Keratinocyte (primary cell): Measurements from ENCODE around the gene RIPOR2. TPM values are rescaled to one million over a fixed set of nuclear protein-coding genes. Genes with fewer than 3 reads are reported as not detected.

Experiments
- DNase-seq: peaks from one replicate; pipeline ENCODE4 v3.0.0-alpha.2; 2011; ENCODE audit warnings: low read depth, missing footprints, low spot score
- FAIRE-seq: peaks from 2 replicates; lab custom pipeline; 2011; peaks lifted over from hg19 to GRCh38; lab: Jason Lieb, UNC
- H2AFZ ChIP-seq: 2 replicates; pipeline ENCODE4 v1.6.0; 2012; ENCODE audit warnings: low read length, control low read depth, inconsistent platforms; ENCODE audit not compliant: control insufficient read depth
- H3K27ac ChIP-seq: 2 replicates; pipeline ENCODE4 v1.5.1; 2011; ENCODE audit warnings: low read length; ENCODE audit not compliant: control insufficient read depth, insufficient read depth
- H3K27me3 ChIP-seq: 3 replicates; pipeline ENCODE4 v1.6.0; 2011; ENCODE audit warnings: low read length; ENCODE audit not compliant: control insufficient read depth, insufficient read depth; ENCODE audit errors: extremely low read depth
- H3K36me3 ChIP-seq, 2 experiments: 2 replicates in 1 of 2; 3 replicates in 1 of 2; pipeline ENCODE4 v1.5.1; 2011; ENCODE audit warnings: low read length in 2 of 2, mild to moderate bottlenecking in 1 of 2; ENCODE audit not compliant: control insufficient read depth in 2 of 2, insufficient read depth in 2 of 2; ENCODE audit errors: extremely low read depth in 1 of 2
- H3K4me1 ChIP-seq: 3 replicates; pipeline ENCODE4 v1.5.1; 2011; ENCODE audit warnings: low read length; ENCODE audit not compliant: control insufficient read depth, insufficient read depth; ENCODE audit errors: extremely low read depth
- H3K4me2 ChIP-seq: 3 replicates; pipeline ENCODE4 v1.6.0; 2011; ENCODE audit warnings: low read depth, low read length; ENCODE audit not compliant: control insufficient read depth, insufficient read depth; ENCODE audit errors: extremely low read depth
- H3K4me3 ChIP-seq, 3 experiments: fragments of 200-600 bp in 1 of 3; sonication (generic) in 1 of 3; 2 replicates in 2 of 3; 3 replicates in 1 of 3; pipeline ENCODE4 v1.5.1; 2011 to 2016; ENCODE audit warnings: low read length in 3 of 3, mild to moderate bottlenecking in 3 of 3, control low read depth in 2 of 3, inconsistent platforms in 1 of 3, low read depth in 1 of 3, mixed read lengths in 1 of 3, mixed run types in 1 of 3, moderate library complexity in 1 of 3; ENCODE audit not compliant: control insufficient read depth in 2 of 3, insufficient read depth in 2 of 3; ENCODE audit errors: extremely low read depth in 1 of 3
- H3K79me2 ChIP-seq: 2 replicates; pipeline ENCODE4 v1.6.0; 2012; ENCODE audit warnings: low read length; ENCODE audit not compliant: control insufficient read depth, insufficient read depth
- H3K9ac ChIP-seq: 3 replicates; pipeline ENCODE4 v1.6.0; 2011; ENCODE audit warnings: low read length; ENCODE audit not compliant: control insufficient read depth, insufficient read depth; ENCODE audit errors: extremely low read depth
- H3K9me1 ChIP-seq: 3 replicates; pipeline ENCODE4 v1.6.0; 2011; ENCODE audit warnings: low read length; ENCODE audit not compliant: control insufficient read depth, insufficient read depth; ENCODE audit errors: extremely low read depth
- H3K9me3 ChIP-seq: 2 replicates; pipeline ENCODE4 v1.5.1; 2012; ENCODE audit warnings: low read depth, low read length; ENCODE audit not compliant: control insufficient read depth
- H4K20me1 ChIP-seq: 3 replicates; pipeline ENCODE4 v1.6.0; 2011; ENCODE audit warnings: low read length; ENCODE audit not compliant: control insufficient read depth, insufficient read depth; ENCODE audit errors: extremely low read depth
- CTCF ChIP-seq, 3 experiments: IDR thresholded peaks in 1 of 3; conservative IDR thresholded peaks in 1 of 3; optimal IDR thresholded peaks in 1 of 3; 2 replicates in 2 of 3; 3 replicates in 1 of 3; pipeline versions ENCODE3 to v1.5.1; 2011; ENCODE audit warnings: low read length in 3 of 3, mild to moderate bottlenecking in 3 of 3, moderate library complexity in 2 of 3, control low read depth in 1 of 3, inconsistent platforms in 1 of 3; ENCODE audit not compliant: insufficient read depth in 2 of 3; ENCODE audit errors: extremely low read depth in 1 of 3
- EZH2 ChIP-seq: IDR thresholded peaks from one replicate; pipeline ENCODE4 v1.6.1; 2012; ENCODE audit warnings: inconsistent platforms, mild to moderate bottlenecking, low read length, moderate library complexity
- dilution Hi-C: fragments of 300-500 bp; cut with MboI; formaldehyde crosslinking; loops from one replicate; pipeline ENCODE4 v1.7.0; 2020; ENCODE audit warnings: low sequenced_read_pairs; ENCODE audit not compliant: extremely low pct_ligation_motif_present
- polyA plus RNA-seq, 5 experiments: library from polyadenylated mRNA; depleted of rRNA in 3 of 5; stranded (reverse) in 3 of 5; stranded (forward) in 1 of 5; unstranded in 1 of 5; fragments of >200 nt; gene quantifications; 1 replicate in 1 of 5; 2 replicates in 3 of 5; 3 replicates in 1 of 5; pipeline versions ENCODE4 v1.2.1 to v1.2.3, GENCODE V29; 2011 to 2012; ENCODE audit warnings: missing spikeins in 2 of 5, low read depth in 1 of 5, low replicate concordance in 1 of 5

Gene RIPOR2
- polyA plus RNA-seq, 1 donor (not counting 4 experiments of a cell fraction or from before 2014, with no cell fraction given): 0.07 TPM

- DNase-seq (no peak), FAIRE-seq (no peak)
- H3K4me2 ChIP-seq: no peak overlapping the region
- peaks cover 2% of the 10 kb centered on the region for H3K27me3 ChIP-seq
- H3K9me3 ChIP-seq: no peaks in the 10 kb centered on the region
- no peak overlapping the region for H3K27ac ChIP-seq
- H3K36me3 ChIP-seq: no peaks in the 10 kb centered on the region
- no peak overlapping the region for H3K4me3 ChIP-seq
- no peaks in the 10 kb centered on the region for H4K20me1 ChIP-seq
- no peak overlapping the region for H3K9ac ChIP-seq
- dilution Hi-C loops: no loop called here
- no peaks in the 10 kb centered on the region for H3K9me1 ChIP-seq
- no peaks in the 10 kb centered on the region for H3K79me2 ChIP-seq
- no peaks in the 10 kb centered on the region for H3K4me1 ChIP-seq
- TF ChIP-seq EZH2 (no peak), CTCF (optimal IDR thresholded peaks at IDR 0.05 in 1 of 3, IDR thresholded peaks at IDR 0.05 in 1 of 3, conservative IDR thresholded peaks at IDR 0.05 in 1 of 3; ENCODE audit: extremely low read depth in 1 of 3, insufficient read depth in 2 of 3, low read length in 3 of 3) (no peak)
- no peak overlapping the region for H2AFZ ChIP-seq
Observed at GRCh38 chr6:24951811-24952299, 16.1 kb upstream of the RIPOR2 start.

GRCh38 chr6:24950218-24950941, 14.6 kb upstream of the RIPOR2 start:
- H3K27me3 ChIP-seq: peaks cover 2% of the 10 kb centered on the region
- no peak overlapping the region for H2AFZ ChIP-seq
- H3K27ac ChIP-seq: no peak overlapping the region
- H3K4me1 ChIP-seq: no peaks in the 10 kb centered on the region
- no peak overlapping the region for H3K9ac ChIP-seq
- H3K4me3 ChIP-seq: no peak overlapping the region
- no peaks in the 10 kb centered on the region for H3K79me2 ChIP-seq
- no peaks in the 10 kb centered on the region for H3K9me3 ChIP-seq
- dilution Hi-C loops: no loop called here
- H3K36me3 ChIP-seq: no peaks in the 10 kb centered on the region
- DNase-seq: no peak
- H4K20me1 ChIP-seq: no peaks in the 10 kb centered on the region
- no peak for FAIRE-seq
- no peak overlapping the region for H3K4me2 ChIP-seq
- no peaks in the 10 kb centered on the region for H3K9me1 ChIP-seq
- TF ChIP-seq CTCF (optimal IDR thresholded peaks at IDR 0.05 in 1 of 3, IDR thresholded peaks at IDR 0.05 in 1 of 3, conservative IDR thresholded peaks at IDR 0.05 in 1 of 3; ENCODE audit: extremely low read depth in 1 of 3, insufficient read depth in 2 of 3, low read length in 3 of 3) (no peak), EZH2 (no peak)
